Heart left ventricle (tissue), 16 donors: ENCODE results near the gene JCHAIN. TPM values are rescaled to one million over a fixed set of nuclear protein-coding genes. Genes with fewer than 3 reads are reported as not detected.

Experiments used
- ATAC-seq, 4 donors: fragments of 200-7000 bp; cut with Tn5 transposase; one replicate each; pipeline ENCODE4 v1.9.1; 2020 to 2022; ENCODE audit warnings: moderate library complexity in 4 of 4, mild to moderate bottlenecking in 3 of 4, moderate number of reproducible peaks in 1 of 4
- DNase-seq, 5 donors: peaks; one replicate each; pipeline ENCODE4 v3.0.0-alpha.2; 2020
- H3K27ac ChIP-seq, 12 donors: fragments of 200-600 bp; sonication (generic) in 4 of 12; one replicate each; pipeline versions ENCODE4 v1.5.0 to v1.8.0; 2016 to 2022; ENCODE audit warnings: mild to moderate bottlenecking in 2 of 12
- H3K27me3 ChIP-seq, 9 donors: fragments of 200-600 bp; sonication (generic) in 2 of 9; one replicate each; pipeline versions ENCODE4 v1.5.1 to v1.8.0; 2016 to 2022; ENCODE audit warnings: mild to moderate bottlenecking in 3 of 9
- H3K36me3 ChIP-seq, 9 donors: fragments of 200-600 bp; sonication (generic) in 2 of 9; one replicate each; pipeline versions ENCODE4 v1.5.0 to v1.8.0; 2018 to 2022; ENCODE audit warnings: mild to moderate bottlenecking in 2 of 9
- H3K4me1 ChIP-seq, 12 donors: fragments of 200-600 bp; sonication (generic) in 4 of 12; one replicate each; pipeline versions ENCODE4 v1.5.0 to v1.8.0; 2016 to 2022; ENCODE audit warnings: mild to moderate bottlenecking in 3 of 12
- H3K4me3 ChIP-seq, 12 donors: fragments of 200-600 bp; sonication (generic) in 4 of 12; one replicate each; pipeline versions ENCODE4 v1.5.0 to v1.8.0; 2017 to 2022; ENCODE audit warnings: mild to moderate bottlenecking in 9 of 12, moderate library complexity in 4 of 12
- H3K9me3 ChIP-seq, 12 donors: fragments of 200-600 bp; sonication (generic) in 4 of 12; one replicate each; pipeline versions ENCODE4 v1.5.0 to v1.8.0; 2016 to 2022; ENCODE audit warnings: mild to moderate bottlenecking in 1 of 12
- CTCF ChIP-seq, 12 donors: fragments of 200-600 bp; sonication (generic) in 4 of 12; IDR thresholded peaks; one replicate each; pipeline versions ENCODE4 v1.5.0 to v1.8.0; 2018 to 2022; ENCODE audit warnings: antibody characterized with exemption in 12 of 12, mild to moderate bottlenecking in 5 of 12
- POLR2A ChIP-seq, 2 donors: fragments of 450-650 bp; IDR thresholded peaks; one replicate each; pipeline ENCODE4 v1.6.1; 2017; ENCODE audit warnings: antibody characterized with exemption in 2 of 2, mild to moderate bottlenecking in 2 of 2, moderate library complexity in 2 of 2
- WGBS, 4 donors: extraction: QIAGEN DNeasy Blood & Tissue Kit in 2 of 4; methylation state at CpG; one replicate each; pipeline versions ENCODE4 v1.1.5 to v1.1.7; 2013 to 2018; 5-methylcytosine and 5-hydroxymethylcytosine counted together
- intact Hi-C, 10 donors: fragments of 100-400 bp; cut with DNase I; formaldehyde crosslinking; loops; one replicate each; pipeline versions ENCODE4 v1.11.1 to v1.14.2; 2022
- polyA plus RNA-seq, 2 donors: library from polyadenylated mRNA; stranded (reverse); fragments of 200-250 nt; gene quantifications; one replicate each; pipeline ENCODE4 v1.2.3, GENCODE V29; 2013
- total RNA-seq, 9 donors: library from RNA; depleted of rRNA in 2 of 9; stranded (reverse); fragments of >200 nt in 2 of 9; fragmentation: NEBNext Ultra II Directional in 3 of 9; extraction: Animal tissue kit (Norgen Biotek cat#: 25700) in 3 of 9; gene quantifications; one replicate each; pipeline versions ENCODE4 v1.1.0 to v1.2.4, GENCODE V29; 2016 to 2023
- donor health status: ischemic (EF 13 %, LVEDD 7.1; RV severe dilation, severe dysfunction).
- donor health status: healthy with polysubstance abuse.
- donor health status: DM: no; HTN: yes; CAD: no.
- donor health status: DM: no; HTN: no; CAD: no.
- donor health status: ischemic (EF 25% LVEDD 6.9; RV normal size, moderate dysfunction).
- donor health status: ischemic (EF 25% LVEDD 5.7; RV mildly dilated, moderate dysfunction).
- donor health status: healthy.
- donor health status: DM: yes; HTN: yes; CAD: no.
- donor health status: ischemic (EF 35%, LVEDD 5.7; RV mildly dilated, moderate dysfunction).
- donor health status: nonischemic (EF 11% LVEDD 7.7; RV severe dilation, severe dysfunction).
- donor health status: DM: yes; HTN: yes; CAD: no.
- donor health status: PGD.
- donor health status: ischemic (EF 29% LVEDD 5.4; RV normal size, mild dysfunction).
- donor health status: nonischemic (EF 23%, LVEDD 6.1; RV moderate dilation, normal function).

The JCHAIN gene
- total and polyA plus RNA-seq, 11 donors: 0.19 to 40.0 (median 4.8) TPM; not detected in 2

GRCh38 chr4:70619778-70620177, 46.5 kb downstream of the JCHAIN start:
- Histone ChIP-seq H3K27me3 (no peaks in the 10 kb centered on the region), H3K4me1 (peaks cover 0 to 2% (median 0%) of the 10 kb centered on the region in 12 donors), H3K36me3 (no peaks in the 10 kb centered on the region), H3K4me3 (no peak overlapping the region), H3K9me3 (no peaks in the 10 kb centered on the region), H3K27ac (no peak overlapping the region)
- intact Hi-C loops: no loop called here
- no peak for ATAC-seq
- WGBS, 4 donors: 95 to 98% (median 97%) methylated on average over 2 of the region's 2 CpGs
- TF ChIP-seq POLR2A (IDR thresholded peaks at IDR 0.05): no peak
- no peak for TF ChIP-seq CTCF (IDR thresholded peaks at IDR 0.05)
- no peak for DNase-seq

GRCh38 chr4:70619288-70619687, 47.0 kb downstream of the JCHAIN start:
- WGBS, 4 donors: 82 to 88% (median 86%) methylated on average over 4 of the region's 4 CpGs
- TF ChIP-seq POLR2A (IDR thresholded peaks at IDR 0.05) (no peak), CTCF (IDR thresholded peaks at IDR 0.05) (no peak)
- ATAC-seq (no peak), DNase-seq (no peak)
- intact Hi-C loops: no loop called here
- Histone ChIP-seq H3K4me3 (no peak overlapping the region), H3K4me1 (peaks cover 0 to 5% (median 0%) of the 10 kb centered on the region in 12 donors), H3K27me3 (no peaks in the 10 kb centered on the region), H3K36me3 (no peaks in the 10 kb centered on the region), H3K27ac (no peak overlapping the region), H3K9me3 (no peaks in the 10 kb centered on the region)

GRCh38 chr4:70614184-70614555, 52.1 kb downstream of the JCHAIN start:
- no peak for TF ChIP-seq POLR2A (IDR thresholded peaks at IDR 0.05)
- TF ChIP-seq CTCF (IDR thresholded peaks at IDR 0.05): no peak
- peak overlapping the region in 2 of 12 donors; percentile 5 to 28 for H3K27ac ChIP-seq
- intact Hi-C loops: no loop called here
- H3K9me3 ChIP-seq: no peaks in the 10 kb centered on the region
- H3K36me3 ChIP-seq: no peaks in the 10 kb centered on the region
- WGBS, 4 donors: 44 to 65% (median 64%) methylated on average over 3 of the region's 3 CpGs
- ATAC-seq (peak in 1 of 4 donors; percentile 14), DNase-seq (no peak)
- H3K4me1 ChIP-seq: peaks cover 0 to 12% (median 0%) of the 10 kb centered on the region in 12 donors
- no peaks in the 10 kb centered on the region for H3K27me3 ChIP-seq
- H3K4me3 ChIP-seq: peak overlapping the region in 7 of 12 donors; percentile 1 to 42 (median 32)

- no peaks in the 10 kb centered on the region for H3K36me3 ChIP-seq
- H3K27me3 ChIP-seq: no peaks in the 10 kb centered on the region
- H3K4me1 ChIP-seq: peaks cover 0 to 12% (median 0%) of the 10 kb centered on the region in 12 donors
- 20 to 32% (median 23%) methylated on average over 9 of the region's 9 CpGs for WGBS, 4 donors
- TF ChIP-seq POLR2A (IDR thresholded peaks at IDR 0.05): no peak
- TF ChIP-seq CTCF (IDR thresholded peaks at IDR 0.05): no peak
- no peak for DNase-seq
- H3K27ac ChIP-seq: peak overlapping the region in 2 of 12 donors; percentile 5 to 28
- intact Hi-C loops: no loop called here
- peak overlapping the region in 7 of 12 donors; percentile 1 to 42 (median 32) for H3K4me3 ChIP-seq
- H3K9me3 ChIP-seq: no peaks in the 10 kb centered on the region
- ATAC-seq: peak in 3 of 4 donors; percentile 22 to 38 (median 24)
Measured at GRCh38 chr4:70613306-70614183, 52.8 kb downstream of the JCHAIN start.
